HepG2 (cell line): ENCODE measurements around the gene HSF4. TPM values are rescaled to one million over a fixed set of nuclear protein-coding genes. Genes with fewer than 3 reads are reported as not detected.

ENCODE experiments used
- DMAP1 ChIP-seq: IDR thresholded peaks from 2 replicates; pipeline ENCODE4 v1.6.1; 2016
- HNF4A ChIP-seq: sonication (generic); formaldehyde crosslinking; IDR thresholded peaks from 2 replicates; pipeline ENCODE4 v1.4.0; 2020; ENCODE audit warnings: missing genetic modification reagents
- KLF15 ChIP-seq: sonication (generic); formaldehyde crosslinking; IDR thresholded peaks from 2 replicates; pipeline ENCODE4 v1.8.1; 2023; ENCODE audit warnings: borderline replicate concordance, mild to moderate bottlenecking, inconsistent platforms, missing genetic modification reagents, mixed read lengths
- NFRKB ChIP-seq: fragments of 450-650 bp; IDR thresholded peaks from 2 replicates; pipeline ENCODE4 v1.6.1; 2017
- PRPF4 ChIP-seq: fragments of 200-400 bp; formaldehyde crosslinking; IDR thresholded peaks from 2 replicates; pipeline ENCODE4 v1.6.1; 2016; ENCODE audit warnings: low read length, low read depth; ENCODE audit not compliant: poor library complexity, severe bottlenecking
- SATB2 ChIP-seq: sonication (generic); formaldehyde crosslinking; IDR thresholded peaks from 2 replicates; pipeline ENCODE4 v1.5.0; 2020; ENCODE audit warnings: missing genetic modification reagents
- ZIK1 ChIP-seq: sonication (generic); formaldehyde crosslinking; IDR thresholded peaks from 2 replicates; pipeline ENCODE4 v1.5.0; 2020; ENCODE audit warnings: mild to moderate bottlenecking, low read depth, missing genetic modification reagents, borderline replicate concordance
- ZNF30 ChIP-seq: sonication (generic); formaldehyde crosslinking; IDR thresholded peaks from 2 replicates; pipeline ENCODE4 v1.5.0; 2020; ENCODE audit warnings: mild to moderate bottlenecking, missing genetic modification reagents
- polyA plus RNA-seq, 8 experiments: library from polyadenylated mRNA; depleted of rRNA in 3 of 8; stranded (reverse) in 7 of 8; unstranded in 1 of 8; fragments of >200 nt; fragmentation: Illumina TruSeq in 4 of 8; extraction: Trizol in 4 of 8; gene quantifications; 2 replicates each; pipeline versions ENCODE4 v1.2.1 to v1.2.3, GENCODE V29; 2011 to 2016; ENCODE audit warnings: low read depth in 4 of 8, missing spikeins in 1 of 8, mixed read lengths in 1 of 8; ENCODE audit not compliant: insufficient read depth in 1 of 8
- total RNA-seq, 5 experiments: library from RNA; depleted of rRNA; stranded (reverse); fragments of >200 nt; fragmentation: Illumina TruSeq; extraction: Trizol; gene quantifications; 2 replicates each; pipeline ENCODE4 v1.2.3, GENCODE V29; 2016; ENCODE audit warnings: low read depth in 1 of 5
- TF ChIP-seq, protein P1 (sequence below): sonication (generic); formaldehyde crosslinking; IDR thresholded peaks from 2 replicates; pipeline ENCODE4 v1.5.0; 2020; ENCODE audit warnings: mild to moderate bottlenecking, missing genetic modification reagents
- TF ChIP-seq, protein P2 (sequence below): sonication (generic); formaldehyde crosslinking; IDR thresholded peaks from 2 replicates; pipeline ENCODE4 v1.5.1; 2020; ENCODE audit warnings: mild to moderate bottlenecking, missing genetic modification reagents, moderate library complexity
- TF ChIP-seq, protein P3 (sequence below): sonication (generic); formaldehyde crosslinking; conservative IDR thresholded peaks from 2 replicates; pipeline ENCODE4 v1.8.0; 2022; ENCODE audit warnings: missing genetic modification reagents
- TF ChIP-seq, protein P4 (sequence below): fragments of 450-650 bp; IDR thresholded peaks from 2 replicates; pipeline ENCODE4 v1.6.1; 2016
- TF ChIP-seq, protein P5 (sequence below): sonication (generic); formaldehyde crosslinking; IDR thresholded peaks from 2 replicates; pipeline ENCODE4 v1.4.0; 2020; ENCODE audit warnings: missing genetic modification reagents
- TF ChIP-seq, protein P6 (sequence below): sonication (generic); formaldehyde crosslinking; IDR thresholded peaks from 2 replicates; pipeline ENCODE4 v1.4.0; 2020; ENCODE audit warnings: mild to moderate bottlenecking, missing genetic modification reagents

Gene HSF4
- total and polyA plus RNA-seq, 2 of the 13 experiments (the other 11 are each of a cell fraction or from before 2014, with no cell fraction given) = 3.5 to 16.9 TPM

DNA sequence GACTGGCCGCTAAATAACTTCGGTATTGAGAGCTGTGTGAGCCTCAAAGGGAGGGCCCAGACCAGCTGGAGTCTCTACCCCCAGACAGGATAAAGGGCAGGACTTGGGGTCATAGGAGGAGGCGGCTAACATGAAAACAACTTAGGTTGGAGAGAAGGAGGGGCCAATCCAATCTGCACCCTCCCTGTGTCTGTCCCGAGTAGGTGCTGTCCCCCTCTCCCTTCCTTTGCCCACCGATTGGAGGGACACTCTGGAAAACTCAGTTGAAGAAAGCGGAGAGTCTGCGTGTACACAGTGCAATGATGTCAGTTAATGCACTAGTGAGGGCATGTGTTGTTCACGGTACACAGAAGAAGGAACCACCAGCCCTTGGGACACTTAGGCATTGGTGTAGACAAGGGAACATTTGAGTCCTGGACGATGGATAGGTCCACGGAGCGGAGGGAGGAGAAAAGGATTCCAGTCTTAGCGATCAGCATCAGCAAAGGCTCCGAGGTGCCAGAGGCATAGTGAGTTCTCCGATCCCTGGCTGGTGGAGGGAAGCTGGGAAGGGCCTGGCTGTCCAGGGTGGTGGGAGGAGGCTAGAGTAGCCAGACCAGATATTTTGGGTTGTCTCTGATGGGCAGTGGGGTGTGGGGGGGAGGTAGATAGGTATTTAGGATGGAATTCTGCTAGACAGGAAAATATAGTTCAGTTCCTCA, 6.6 kb downstream of the HSF4 start (continued):
- TF ChIP-seq DMAP1 (CRISPR knock-in tag) = no peak
- TF ChIP-seq, protein P1, sequence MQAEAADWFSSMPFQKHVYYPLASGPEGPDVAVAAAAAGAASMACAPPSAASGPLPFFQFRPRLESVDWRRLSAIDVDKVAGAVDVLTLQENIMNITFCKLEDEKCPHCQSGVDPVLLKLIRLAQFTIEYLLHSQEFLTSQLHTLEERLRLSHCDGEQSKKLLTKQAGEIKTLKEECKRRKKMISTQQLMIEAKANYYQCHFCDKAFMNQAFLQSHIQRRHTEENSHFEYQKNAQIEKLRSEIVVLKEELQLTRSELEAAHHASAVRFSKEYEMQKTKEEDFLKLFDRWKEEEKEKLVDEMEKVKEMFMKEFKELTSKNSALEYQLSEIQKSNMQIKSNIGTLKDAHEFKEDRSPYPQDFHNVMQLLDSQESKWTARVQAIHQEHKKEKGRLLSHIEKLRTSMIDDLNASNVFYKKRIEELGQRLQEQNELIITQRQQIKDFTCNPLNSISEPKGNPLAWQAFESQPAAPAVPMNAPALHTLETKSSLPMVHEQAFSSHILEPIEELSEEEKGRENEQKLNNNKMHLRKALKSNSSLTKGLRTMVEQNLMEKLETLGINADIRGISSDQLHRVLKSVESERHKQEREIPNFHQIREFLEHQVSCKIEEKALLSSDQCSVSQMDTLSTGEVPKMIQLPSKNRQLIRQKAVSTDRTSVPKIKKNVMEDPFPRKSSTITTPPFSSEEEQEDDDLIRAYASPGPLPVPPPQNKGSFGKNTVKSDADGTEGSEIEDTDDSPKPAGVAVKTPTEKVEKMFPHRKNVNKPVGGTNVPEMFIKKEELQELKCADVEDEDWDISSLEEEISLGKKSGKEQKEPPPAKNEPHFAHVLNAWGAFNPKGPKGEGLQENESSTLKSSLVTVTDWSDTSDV = no peak
- TF ChIP-seq, protein P2, sequence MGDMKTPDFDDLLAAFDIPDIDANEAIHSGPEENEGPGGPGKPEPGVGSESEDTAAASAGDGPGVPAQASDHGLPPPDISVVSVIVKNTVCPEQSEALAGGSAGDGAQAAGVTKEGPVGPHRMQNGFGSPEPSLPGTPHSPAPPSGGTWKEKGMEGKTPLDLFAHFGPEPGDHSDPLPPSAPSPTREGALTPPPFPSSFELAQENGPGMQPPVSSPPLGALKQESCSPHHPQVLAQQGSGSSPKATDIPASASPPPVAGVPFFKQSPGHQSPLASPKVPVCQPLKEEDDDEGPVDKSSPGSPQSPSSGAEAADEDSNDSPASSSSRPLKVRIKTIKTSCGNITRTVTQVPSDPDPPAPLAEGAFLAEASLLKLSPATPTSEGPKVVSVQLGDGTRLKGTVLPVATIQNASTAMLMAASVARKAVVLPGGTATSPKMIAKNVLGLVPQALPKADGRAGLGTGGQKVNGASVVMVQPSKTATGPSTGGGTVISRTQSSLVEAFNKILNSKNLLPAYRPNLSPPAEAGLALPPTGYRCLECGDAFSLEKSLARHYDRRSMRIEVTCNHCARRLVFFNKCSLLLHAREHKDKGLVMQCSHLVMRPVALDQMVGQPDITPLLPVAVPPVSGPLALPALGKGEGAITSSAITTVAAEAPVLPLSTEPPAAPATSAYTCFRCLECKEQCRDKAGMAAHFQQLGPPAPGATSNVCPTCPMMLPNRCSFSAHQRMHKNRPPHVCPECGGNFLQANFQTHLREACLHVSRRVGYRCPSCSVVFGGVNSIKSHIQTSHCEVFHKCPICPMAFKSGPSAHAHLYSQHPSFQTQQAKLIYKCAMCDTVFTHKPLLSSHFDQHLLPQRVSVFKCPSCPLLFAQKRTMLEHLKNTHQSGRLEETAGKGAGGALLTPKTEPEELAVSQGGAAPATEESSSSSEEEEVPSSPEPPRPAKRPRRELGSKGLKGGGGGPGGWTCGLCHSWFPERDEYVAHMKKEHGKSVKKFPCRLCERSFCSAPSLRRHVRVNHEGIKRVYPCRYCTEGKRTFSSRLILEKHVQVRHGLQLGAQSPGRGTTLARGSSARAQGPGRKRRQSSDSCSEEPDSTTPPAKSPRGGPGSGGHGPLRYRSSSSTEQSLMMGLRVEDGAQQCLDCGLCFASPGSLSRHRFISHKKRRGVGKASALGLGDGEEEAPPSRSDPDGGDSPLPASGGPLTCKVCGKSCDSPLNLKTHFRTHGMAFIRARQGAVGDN (CRISPR knock-in tag) = no peak
- TF ChIP-seq ZIK1 (CRISPR knock-in tag) = no peak; the same call in 1 of the 2 replicates
- TF ChIP-seq, protein P3, sequence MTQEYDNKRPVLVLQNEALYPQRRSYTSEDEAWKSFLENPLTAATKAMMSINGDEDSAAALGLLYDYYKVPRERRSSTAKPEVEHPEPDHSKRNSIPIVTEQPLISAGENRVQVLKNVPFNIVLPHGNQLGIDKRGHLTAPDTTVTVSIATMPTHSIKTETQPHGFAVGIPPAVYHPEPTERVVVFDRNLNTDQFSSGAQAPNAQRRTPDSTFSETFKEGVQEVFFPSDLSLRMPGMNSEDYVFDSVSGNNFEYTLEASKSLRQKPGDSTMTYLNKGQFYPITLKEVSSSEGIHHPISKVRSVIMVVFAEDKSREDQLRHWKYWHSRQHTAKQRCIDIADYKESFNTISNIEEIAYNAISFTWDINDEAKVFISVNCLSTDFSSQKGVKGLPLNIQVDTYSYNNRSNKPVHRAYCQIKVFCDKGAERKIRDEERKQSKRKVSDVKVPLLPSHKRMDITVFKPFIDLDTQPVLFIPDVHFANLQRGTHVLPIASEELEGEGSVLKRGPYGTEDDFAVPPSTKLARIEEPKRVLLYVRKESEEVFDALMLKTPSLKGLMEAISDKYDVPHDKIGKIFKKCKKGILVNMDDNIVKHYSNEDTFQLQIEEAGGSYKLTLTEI (CRISPR knock-in tag) = no peak
- TF ChIP-seq, protein P4, sequence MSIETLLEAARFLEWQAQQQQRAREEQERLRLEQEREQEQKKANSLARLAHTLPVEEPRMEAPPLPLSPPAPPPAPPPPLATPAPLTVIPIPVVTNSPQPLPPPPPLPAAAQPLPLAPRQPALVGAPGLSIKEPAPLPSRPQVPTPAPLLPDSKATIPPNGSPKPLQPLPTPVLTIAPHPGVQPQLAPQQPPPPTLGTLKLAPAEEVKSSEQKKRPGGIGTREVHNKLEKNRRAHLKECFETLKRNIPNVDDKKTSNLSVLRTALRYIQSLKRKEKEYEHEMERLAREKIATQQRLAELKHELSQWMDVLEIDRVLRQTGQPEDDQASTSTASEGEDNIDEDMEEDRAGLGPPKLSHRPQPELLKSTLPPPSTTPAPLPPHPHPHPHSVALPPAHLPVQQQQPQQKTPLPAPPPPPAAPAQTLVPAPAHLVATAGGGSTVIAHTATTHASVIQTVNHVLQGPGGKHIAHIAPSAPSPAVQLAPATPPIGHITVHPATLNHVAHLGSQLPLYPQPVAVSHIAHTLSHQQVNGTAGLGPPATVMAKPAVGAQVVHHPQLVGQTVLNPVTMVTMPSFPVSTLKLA = no peak
- TF ChIP-seq PRPF4 = no peak
- no peak for TF ChIP-seq KLF15 (CRISPR knock-in tag)
- TF ChIP-seq ZNF30 (CRISPR knock-in tag) = no peak
- no peak for TF ChIP-seq NFRKB
- TF ChIP-seq, protein P5, sequence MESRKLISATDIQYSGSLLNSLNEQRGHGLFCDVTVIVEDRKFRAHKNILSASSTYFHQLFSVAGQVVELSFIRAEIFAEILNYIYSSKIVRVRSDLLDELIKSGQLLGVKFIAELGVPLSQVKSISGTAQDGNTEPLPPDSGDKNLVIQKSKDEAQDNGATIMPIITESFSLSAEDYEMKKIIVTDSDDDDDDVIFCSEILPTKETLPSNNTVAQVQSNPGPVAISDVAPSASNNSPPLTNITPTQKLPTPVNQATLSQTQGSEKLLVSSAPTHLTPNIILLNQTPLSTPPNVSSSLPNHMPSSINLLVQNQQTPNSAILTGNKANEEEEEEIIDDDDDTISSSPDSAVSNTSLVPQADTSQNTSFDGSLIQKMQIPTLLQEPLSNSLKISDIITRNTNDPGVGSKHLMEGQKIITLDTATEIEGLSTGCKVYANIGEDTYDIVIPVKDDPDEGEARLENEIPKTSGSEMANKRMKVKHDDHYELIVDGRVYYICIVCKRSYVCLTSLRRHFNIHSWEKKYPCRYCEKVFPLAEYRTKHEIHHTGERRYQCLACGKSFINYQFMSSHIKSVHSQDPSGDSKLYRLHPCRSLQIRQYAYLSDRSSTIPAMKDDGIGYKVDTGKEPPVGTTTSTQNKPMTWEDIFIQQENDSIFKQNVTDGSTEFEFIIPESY (CRISPR knock-in tag) = no peak
- TF ChIP-seq SATB2 (CRISPR knock-in tag) = no peak
- TF ChIP-seq, protein P6, sequence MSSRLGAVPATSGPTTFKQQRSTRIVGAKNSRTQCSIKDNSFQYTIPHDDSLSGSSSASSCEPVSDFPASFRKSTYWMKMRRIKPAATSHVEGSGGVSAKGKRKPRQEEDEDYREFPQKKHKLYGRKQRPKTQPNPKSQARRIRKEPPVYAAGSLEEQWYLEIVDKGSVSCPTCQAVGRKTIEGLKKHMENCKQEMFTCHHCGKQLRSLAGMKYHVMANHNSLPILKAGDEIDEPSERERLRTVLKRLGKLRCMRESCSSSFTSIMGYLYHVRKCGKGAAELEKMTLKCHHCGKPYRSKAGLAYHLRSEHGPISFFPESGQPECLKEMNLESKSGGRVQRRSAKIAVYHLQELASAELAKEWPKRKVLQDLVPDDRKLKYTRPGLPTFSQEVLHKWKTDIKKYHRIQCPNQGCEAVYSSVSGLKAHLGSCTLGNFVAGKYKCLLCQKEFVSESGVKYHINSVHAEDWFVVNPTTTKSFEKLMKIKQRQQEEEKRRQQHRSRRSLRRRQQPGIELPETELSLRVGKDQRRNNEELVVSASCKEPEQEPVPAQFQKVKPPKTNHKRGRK = no peak
- TF ChIP-seq HNF4A (CRISPR knock-in tag) = no peak
